ENCODE measurements around the gene TMEM269.

Gene TMEM269

DNA sequence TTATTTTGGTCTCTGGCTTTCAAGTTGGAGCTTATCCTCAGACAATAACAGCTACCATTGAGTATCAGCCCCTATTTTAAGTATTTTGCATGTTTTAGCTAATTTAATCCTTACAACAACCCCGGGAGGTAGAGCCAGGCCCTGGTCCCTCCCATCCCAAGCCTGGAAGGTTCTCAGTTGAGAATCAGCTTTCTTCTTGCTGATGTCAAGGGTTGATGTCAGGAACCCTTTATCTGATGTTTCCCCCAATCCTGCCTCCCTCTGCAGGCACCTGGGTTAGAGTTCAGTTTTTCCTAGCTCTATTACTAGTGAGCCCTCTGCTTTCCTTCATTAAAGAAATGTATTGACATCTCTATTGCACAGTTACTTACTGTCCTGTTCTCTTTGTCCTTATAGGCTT, 36.0 kb downstream of the TMEM269 start:
- DNase-seq (ENCODE audit: low read depth in 1 of 2, low spot score in 1 of 2): no peak

DNA sequence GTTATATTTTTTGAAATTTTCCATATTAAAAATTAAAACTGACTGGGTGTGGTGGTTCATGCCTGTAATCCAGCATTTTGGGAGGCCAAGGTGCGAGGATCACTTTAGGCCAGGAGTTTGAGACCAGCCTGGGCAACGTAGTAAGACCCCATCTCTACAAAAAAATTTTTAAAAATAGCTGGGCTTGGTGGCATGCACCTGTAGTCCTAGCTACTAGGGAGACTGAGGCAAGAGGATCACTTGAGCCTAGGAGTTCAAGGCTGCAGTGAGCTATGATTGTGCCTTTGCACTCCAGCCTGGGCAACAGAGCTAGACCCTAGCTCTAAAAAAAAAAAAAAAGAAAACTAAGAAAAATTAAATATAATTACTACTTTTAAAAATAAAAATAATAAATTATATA, 36.9 kb downstream of the TMEM269 start:
- DNase-seq (ENCODE audit: low read depth in 1 of 2, low spot score in 1 of 2): no peak

DNA sequence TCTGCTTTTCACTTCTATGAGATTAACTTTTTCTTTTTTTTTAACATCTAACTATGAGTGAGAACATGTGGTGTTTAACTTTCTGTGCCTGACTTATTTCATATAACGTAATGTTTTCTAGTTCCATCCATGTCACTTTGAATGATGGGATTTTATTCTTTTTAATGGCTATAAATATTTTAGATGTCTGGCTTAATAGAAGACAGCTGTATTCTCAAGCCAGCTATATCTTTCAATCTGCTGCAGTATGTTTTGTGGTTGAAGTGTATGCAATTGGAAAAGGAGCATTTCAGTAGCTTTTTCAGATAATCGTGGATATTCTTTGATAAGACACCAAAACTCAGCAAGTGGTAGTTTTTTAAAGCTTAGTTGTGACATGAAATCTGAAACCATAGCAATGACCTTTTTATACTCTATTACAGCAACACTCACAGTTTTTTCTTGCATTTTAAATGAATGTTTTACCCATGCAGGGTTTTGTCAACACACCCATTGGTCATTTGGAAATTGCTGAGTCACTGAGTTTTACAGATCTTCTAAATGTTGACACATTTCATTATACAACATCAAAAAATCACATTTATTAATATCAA, 38.1 kb downstream of the TMEM269 start:
- DNase-seq (ENCODE audit: low read depth in 1 of 2, low spot score in 1 of 2): no peak

DNA sequence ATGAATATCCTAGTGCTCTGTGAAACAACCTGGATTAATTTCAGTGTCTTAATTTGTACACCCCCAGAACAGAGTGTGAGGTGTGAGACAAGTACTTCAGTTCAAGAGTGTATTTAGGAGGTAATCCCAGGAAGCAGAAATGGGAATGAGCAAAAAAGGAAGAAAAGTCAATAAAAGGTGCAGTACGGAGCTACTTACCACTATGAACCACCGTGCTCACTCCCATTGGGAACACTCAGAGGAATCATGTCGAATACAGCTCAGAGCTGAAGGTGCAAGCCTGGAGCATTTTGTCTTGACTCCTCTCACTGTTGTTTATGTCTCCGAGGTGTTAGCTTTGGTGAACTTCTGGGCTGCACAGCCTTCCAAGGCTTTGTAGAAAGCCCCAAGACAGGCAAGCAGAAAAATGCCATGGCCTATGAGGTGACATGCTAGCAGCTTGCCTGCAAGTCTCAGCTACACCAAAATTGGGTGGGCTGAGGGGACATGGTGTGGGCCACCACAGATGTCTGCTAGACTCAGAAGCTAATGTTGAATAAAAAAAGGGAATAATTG, 39.8 kb downstream of the TMEM269 start:
- no peak for DNase-seq (ENCODE audit: low read depth in 1 of 2, low spot score in 1 of 2)

DNA sequence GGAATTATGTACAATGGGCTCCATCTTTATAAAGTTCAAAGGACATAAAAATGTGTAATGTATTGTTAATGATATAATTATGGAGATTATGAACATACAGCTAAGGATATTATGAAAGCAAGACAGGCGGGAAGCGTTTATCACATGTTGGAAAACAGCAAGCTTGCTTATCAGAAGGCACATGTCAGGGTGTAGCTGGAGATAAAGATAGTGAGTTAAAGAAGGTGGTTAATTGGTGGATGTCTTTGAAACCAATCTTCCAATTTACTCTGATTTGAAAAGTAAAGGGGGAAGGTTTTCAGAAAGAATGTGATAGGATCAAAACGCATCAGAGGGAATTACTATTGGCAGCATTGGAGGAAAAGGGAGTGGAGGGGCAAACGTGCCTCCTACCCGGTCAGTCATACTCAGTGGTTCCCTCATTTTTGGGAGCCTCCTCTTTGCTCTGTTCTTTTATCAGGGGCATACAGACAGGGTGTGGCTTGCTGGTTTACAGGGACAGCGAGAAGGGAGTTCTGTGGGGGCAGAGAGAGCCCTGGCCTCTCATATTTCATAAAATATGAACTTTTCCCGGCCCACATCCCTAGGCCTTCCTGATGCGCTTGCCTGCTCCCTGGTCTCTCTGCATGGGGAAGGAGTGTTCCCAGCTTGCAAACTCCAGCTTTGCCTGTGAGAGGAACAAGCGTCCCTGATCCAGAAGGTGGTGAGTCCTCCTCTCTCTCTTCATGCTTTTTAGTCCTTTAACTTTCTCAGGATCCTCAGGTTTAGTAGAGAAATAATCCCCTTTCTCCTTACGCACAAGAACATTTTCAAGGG, 40.5 kb downstream of the TMEM269 start:
- DNase-seq (ENCODE audit: low read depth in 1 of 2, low spot score in 1 of 2): no peak

DNA sequence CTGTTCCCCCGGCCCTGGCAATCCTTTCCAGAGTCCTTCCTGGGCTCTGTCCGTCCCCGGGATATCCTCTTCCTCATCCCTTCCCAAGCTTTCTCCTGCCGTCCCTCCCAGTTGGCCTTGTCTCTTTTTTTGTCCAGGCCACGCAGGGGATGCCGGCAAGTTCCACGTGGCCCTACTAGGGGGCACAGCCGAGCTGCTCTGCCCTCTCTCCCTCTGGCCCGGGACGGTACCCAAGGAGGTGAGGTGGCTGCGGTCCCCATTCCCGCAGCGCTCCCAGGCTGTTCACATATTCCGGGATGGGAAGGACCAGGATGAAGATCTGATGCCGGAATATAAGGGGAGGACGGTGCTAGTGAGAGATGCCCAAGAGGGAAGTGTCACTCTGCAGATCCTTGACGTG, 45.8 kb downstream of the TMEM269 start:
- DNase-seq (ENCODE audit: low read depth in 1 of 2, low spot score in 1 of 2): no peak

DNA sequence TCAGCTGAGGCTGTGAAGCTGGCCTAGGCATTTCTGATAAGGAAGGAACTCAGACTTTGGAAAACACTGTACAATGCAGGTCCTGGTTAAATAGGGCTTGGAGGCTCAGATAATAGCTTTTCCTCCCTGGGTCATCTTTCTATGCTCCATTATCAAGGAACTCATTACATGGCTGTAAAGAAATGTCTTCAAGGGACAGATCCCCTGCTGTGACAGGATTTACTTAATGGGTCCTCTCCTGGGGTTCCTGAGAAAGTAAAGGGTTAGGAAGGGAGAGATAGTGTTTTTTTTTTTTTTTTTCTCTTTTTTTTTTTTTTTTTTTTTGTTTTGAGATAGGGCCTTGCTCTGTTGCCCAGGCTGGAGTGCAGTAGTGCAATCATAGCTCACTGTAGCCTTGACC, 46.5 kb downstream of the TMEM269 start:
- no peak for DNase-seq (ENCODE audit: low read depth in 1 of 2, low spot score in 1 of 2)

DNA sequence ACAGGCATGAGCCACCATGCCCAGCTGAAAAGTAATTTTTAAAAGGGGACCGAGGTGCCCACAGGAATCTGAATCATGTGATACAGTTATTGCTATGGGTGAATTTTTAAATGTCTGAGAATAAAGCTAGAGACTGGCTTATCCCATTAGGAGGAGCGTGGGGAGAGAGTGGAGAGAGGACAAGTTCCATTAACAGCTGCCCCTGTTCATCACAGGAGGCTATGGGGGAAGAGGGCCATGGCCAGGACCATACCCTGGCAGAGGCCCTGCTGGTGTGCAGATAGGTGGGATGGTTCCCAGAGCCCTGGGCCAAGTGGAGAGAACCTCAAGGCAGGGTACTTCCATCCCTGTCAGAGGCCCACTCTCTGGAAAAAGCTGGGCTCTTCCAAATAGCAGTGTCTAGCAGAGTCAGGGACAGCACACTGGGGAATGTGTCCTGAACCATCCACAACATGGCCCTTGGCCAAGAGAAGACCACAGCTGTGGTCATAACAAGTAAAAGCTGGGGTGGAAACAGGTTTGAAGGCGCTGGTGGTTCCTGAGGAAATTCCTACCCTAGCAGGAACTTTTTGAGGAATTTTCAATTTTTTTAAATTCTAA, 48.0 kb downstream of the TMEM269 start:
- no peak for DNase-seq (ENCODE audit: low read depth in 1 of 2, low spot score in 1 of 2)

DNA sequence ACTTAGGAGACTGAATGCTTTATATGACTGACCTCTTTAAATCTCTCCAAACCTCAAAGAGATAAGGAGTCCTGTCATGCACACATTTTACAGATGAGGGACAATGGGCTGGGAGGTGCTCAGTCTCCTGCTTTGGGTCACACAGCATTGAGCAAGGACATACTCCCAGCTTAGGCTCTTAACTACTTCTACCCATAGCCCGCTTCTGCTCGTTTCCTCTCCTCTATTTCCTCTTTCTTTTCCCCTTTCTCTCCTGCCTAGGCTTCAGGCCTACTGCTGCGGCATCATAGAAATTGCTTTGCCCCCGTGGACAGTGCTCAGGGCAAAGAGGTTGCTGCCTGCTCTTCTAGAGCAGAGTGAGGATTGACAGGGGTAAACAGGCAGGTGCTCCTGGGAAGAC, 49.2 kb downstream of the TMEM269 start:
- no peak for DNase-seq (ENCODE audit: low read depth in 1 of 2, low spot score in 1 of 2)

DNA sequence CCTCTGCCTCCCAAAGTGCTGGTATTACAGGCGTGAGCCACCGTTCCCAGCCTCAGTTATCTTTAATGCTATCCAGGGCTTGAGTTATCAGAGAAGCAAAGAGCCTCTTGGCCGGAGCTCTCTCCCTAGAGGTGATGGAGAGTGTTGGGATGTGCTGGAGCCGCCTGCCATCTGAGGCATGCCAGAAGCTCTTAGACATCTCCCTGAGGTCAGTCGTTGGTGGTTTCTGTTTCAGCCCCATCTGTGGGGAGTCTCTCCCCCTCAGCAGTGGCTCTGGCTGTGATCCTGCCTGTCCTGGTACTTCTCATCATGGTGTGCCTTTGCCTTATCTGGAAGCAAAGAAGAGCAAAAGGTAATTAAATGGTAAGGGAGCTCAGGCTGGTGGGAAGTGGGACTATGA, 50.0 kb downstream of the TMEM269 start:
- no peak for DNase-seq (ENCODE audit: low read depth in 1 of 2, low spot score in 1 of 2)

DNA sequence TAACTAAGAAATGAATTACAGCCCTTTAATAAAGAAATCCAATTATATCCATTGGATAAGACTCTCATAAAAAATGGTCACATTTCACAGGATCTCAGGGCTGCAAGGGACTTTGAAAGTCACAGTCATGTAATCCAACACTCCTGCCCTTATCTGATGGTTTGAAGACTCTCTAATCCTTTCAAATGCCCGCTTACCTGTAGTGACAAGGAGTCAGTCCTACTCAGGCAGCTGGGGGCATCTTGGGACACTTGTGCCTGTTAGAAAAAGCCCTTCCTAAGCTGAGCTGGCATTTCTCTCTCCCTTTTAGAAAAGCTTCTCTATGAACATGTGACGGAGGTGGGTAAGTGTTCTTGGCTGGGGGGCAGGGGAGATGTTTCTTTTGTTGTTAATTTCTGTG, 50.6 kb downstream of the TMEM269 start:
- no peak for DNase-seq (ENCODE audit: low read depth in 1 of 2, low spot score in 1 of 2)

DNA sequence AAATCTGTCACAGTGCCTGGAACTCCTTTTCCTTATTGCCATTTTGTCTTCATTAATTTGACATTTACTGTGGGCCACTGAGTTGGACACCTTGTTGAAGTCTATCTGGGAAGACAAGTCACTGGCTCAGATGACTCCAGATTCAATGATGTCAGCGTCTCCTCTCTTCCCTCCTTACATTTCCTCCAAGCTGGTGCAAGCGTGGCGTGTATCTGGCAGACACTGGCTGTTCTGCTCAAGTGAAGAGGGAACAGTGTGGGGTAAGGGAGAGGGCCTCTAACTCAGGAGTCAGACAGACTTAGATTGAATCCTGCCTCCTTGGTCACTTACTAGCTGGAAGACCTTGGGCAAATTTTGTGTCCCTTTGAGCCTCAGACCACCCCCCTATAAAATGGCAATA, 52.9 kb downstream of the TMEM269 start:
- no peak for DNase-seq (ENCODE audit: low read depth in 1 of 2, low spot score in 1 of 2)

DNA sequence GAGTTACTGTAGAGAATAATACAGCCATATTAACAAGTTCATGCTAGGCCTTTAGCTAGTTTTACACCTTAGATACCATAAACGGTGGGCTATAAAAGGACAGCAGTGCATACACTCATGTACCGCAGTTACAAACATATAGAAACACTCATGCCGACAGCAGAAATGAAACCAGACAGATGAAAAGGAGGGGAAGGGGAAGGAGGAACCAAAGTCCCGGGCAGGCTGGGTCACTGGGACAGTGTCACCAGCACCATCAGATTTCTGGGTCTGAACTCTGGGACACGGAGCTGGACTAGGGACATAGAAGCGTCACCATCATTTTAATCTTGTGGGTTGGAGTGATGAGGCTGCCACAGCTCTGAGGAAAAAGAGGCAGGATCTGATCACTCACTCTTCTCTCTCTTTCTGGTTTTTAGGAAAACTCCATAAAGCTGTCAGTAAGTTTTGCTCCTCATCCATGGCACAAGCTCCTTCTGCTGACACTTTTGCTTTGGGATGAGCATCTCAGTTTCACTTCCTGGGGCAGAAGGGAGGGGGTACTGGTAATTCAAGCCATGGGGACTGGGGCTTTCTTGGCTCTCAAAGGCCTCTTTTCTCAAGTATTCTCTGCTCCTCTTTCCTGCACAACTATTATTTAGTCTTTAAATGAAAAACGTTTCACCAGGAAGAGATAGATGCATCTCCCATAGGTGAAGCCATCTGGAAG, 53.8 kb downstream of the TMEM269 start:
- no peak for DNase-seq (ENCODE audit: low read depth in 1 of 2, low spot score in 1 of 2)

DNA sequence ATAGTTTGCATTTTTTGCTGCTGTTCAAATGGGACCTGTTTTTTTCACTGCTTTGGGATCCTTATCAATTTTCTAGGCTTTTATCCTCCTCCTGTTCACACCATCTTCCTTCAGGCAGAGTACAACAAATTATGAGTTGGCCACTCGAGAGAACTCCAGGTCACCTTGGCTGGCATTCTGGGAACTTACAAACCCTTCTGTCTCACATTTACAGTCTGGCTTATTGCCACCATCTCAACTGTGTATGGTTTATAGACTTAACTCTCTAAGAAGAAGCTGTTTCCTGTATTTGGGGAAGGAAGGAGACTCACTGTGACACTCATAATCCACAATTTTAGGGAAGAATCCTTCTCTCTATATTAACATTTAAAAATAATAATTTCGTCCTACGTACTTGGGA, 56.2 kb downstream of the TMEM269 start:
- no peak for DNase-seq (ENCODE audit: low read depth in 1 of 2, low spot score in 1 of 2)

DNA sequence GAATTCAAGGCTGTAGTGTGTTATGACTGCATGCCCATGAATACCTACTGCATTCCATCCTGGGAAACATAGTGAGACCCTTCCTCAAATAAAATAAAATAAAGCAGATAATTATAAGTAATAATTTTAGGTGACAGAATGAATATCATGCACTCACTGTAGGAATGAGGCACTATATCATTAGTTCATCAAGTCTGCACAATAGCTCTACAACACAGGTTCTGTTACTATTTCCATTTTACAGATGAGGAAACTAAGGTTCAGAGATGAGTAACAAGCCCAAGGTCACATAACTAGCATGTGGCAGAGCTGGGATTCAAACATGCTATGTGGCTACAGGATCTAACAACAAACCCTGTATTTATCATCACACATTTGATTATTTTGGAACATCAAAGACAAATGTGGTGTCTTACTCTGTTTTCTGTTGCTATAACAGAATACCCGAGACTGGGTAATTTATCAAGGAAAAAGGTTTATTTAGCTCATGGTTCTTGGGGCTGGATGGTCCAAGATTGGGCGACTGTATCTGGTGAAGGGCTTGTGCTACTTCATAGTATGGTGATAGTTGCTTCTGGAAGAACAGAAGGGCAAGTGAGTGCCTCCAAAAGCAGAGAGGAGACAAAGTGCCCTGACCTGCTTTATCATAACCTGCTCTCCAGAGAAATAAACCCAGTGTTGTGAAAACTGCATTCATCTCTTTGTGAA, 56.8 kb downstream of the TMEM269 start:
- DNase-seq (ENCODE audit: low read depth in 1 of 2, low spot score in 1 of 2): no peak

DNA sequence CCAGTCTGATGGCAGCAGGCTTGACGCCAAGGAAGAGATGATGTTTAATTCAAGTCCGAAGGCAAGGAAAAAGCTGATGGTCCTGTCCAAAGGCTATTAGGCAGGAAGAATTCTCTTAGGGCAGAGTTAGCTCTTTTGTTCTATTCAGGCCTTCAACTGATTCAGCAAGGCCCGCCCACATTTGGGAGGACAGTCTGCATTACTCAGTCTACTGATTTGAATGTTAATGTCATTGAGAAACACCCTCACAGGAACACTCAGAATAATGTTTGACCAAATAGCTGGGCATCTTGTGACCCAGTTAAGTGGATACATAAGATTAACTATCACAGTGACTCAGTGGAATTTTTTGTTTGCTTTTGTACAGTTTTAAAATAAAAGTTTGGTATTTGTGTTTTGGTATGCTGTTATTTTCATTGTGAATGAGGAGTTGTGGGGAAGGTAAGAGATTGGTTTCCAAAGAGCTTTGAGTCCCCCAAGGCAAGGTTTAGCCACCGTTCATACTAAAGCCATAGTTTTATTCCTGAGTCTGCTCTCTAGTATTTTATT, 59.9 kb downstream of the TMEM269 start:
- no peak for DNase-seq (ENCODE audit: low read depth in 1 of 2, low spot score in 1 of 2)

DNA sequence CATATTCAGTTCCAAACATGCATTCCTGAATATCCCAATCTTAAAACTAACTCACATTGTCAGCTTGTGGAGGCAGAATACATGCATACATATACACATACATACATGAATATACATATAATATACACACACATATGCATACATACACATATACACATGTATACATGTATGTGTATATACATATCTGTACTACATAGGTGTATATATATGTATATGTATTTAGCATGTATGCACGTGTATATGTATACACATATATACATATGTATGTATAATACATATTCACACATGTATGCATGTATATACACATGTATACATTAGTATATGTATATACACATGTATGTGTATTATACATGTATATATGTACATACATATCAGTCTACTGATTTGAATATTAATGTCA, 60.4 kb downstream of the TMEM269 start:
- DNase-seq (ENCODE audit: low read depth in 1 of 2, low spot score in 1 of 2): no peak

DNA sequence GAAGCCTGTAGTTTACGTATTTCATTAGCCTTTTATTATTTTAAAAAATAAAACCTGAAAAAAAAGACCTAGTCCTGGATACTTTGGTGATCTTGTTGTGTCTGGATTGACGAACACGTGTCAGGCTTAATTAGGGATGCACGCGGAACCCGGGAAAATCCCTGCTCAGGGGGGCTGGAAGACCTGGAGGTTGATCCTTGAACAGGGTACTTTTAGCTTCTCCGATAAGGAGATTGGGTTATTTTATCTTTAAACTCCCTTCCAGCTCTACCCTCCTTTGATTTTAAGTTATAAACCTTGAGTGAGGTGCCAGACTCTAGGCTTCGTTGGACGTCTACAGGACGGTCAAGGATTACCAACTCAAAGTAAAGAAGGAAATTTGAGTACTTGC, 61.1 kb downstream of the TMEM269 start:
- DNase-seq (ENCODE audit: low read depth in 1 of 2, low spot score in 1 of 2): no peak

DNA sequence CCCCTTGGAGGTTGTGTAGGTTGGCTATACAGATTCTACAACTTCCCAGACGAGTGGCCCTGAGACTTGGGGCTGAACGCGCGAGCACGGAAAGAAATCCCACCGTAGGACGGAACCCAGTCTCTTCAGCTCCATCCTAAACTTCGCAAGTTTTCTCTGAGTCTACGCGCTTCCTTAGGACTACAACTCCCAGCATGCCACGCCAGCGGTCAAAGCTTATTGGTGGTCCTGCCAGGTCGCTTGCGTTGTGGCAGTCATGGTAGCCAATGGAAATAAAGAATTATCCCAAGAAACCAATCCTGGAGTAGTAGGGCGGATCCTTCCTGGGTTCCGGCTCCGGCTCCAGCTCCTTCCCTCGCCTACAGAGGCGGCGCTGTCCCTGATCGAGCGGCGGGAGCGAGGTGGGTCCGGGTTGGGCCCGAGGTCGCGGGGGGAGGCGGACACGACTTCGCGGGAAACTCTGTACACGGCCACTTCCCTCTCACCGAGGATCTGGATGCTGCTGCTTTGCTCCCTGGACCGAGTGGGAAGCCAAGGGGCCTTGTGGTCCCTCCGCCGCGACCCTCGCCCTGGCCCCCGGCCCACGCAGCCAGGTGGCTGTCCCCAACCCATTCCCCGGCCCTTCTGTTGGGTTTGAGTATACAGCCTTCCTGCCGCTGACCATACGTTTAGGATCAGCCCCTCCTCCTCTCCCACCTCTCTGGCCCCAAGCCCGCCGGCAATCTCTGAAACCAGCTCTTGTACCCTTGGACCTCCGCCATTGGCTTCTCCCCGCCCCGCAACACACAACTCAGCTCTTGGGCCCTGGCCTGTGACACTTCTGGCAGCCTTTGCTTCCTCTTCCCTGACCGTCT, 61.7 kb downstream of the TMEM269 start, which contains the start of gene ZNF691:
Gene ZNF691 (plus strand): TSS at position 357 of the 854 bp plus-strand sequence. CDS start 3,046 bp downstream, outside the sequence.
- DNase-seq (ENCODE audit: low read depth in 1 of 2, low spot score in 1 of 2): peak; percentile 63 to 89

Measured in activated CD4-positive, alpha-beta T cell treated with anti-CD3 and anti-CD28 coated beads, Interleukin-2, amount 50 U/mL, for 24 hours (primary cell).